ENCODE measurements around the gene C16orf86. TPM values are rescaled to one million over a fixed set of nuclear protein-coding genes. Genes with fewer than 3 reads are reported as not detected.

C16orf86 gene
- total RNA-seq, 4 donors from 2014 or later: 5.1 to 8.5 (median 7.3) TPM

DNA sequence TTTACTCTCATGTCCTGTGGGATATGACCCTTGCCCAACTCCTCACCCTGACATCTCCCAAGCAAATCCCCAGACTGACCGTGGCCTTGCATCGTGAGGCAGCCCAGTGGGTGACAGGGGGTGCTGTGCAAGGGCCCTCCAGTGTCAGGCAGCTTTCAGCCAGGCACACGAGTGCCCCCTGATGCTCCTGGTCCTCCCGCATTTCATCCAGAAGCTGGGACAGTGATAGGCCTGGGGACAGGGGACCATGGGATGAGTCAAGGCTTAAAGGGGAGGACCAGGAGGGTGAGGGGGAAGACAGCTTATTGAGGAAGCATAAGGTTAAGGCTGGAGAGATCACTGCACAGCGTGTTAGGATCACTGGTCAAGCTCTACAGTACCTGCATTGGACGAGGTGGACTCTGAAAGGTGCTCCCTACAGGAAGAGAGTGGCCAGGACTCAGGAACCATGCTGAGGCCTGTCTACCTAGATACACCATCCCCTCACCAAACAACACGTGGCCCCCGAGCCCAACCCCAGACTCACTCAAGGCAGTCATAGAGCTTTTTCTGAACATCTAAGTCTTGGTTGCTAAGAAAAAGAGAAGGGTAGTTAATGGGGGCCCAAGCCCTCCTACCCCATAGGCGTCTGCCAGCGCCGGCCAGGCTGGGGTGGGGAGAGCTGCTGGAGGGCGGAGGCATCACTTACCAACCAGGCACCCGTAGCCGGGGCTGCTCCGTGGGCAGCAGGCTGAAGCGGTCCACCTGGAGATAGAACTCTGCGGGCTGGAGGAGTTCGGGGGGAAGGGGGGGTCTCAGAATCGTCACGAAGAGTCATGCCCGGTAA, 7.6 kb upstream of the C16orf86 start:
- peak overlapping the region; percentile 66 to 83 (median 76) for H3K4me3 ChIP-seq
- intact Hi-C loops (cut with DNase I; ENCODE audit: low total_unique reads) (no loop called here), in situ Hi-C loops (cut with MboI; ENCODE audit: low sequenced_read_pairs in 4 of 4) (loop anchor here in 1 of 4 donors (10.0 kb wide), 1 partner anchor 134 kb away; the partner anchor contains the start of gene RIPOR1)
- H3K4me1 ChIP-seq: peaks cover 18% of the 10 kb centered on the region in 2 donors
- TF ChIP-seq, protein P1, sequence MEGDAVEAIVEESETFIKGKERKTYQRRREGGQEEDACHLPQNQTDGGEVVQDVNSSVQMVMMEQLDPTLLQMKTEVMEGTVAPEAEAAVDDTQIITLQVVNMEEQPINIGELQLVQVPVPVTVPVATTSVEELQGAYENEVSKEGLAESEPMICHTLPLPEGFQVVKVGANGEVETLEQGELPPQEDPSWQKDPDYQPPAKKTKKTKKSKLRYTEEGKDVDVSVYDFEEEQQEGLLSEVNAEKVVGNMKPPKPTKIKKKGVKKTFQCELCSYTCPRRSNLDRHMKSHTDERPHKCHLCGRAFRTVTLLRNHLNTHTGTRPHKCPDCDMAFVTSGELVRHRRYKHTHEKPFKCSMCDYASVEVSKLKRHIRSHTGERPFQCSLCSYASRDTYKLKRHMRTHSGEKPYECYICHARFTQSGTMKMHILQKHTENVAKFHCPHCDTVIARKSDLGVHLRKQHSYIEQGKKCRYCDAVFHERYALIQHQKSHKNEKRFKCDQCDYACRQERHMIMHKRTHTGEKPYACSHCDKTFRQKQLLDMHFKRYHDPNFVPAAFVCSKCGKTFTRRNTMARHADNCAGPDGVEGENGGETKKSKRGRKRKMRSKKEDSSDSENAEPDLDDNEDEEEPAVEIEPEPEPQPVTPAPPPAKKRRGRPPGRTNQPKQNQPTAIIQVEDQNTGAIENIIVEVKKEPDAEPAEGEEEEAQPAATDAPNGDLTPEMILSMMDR (IDR thresholded peaks at IDR 0.05 in 4 of 5, conservative IDR thresholded peaks at IDR 0.05 in 1 of 5): no peak
- TF ChIP-seq POLR2A (IDR thresholded peaks at IDR 0.05): no peak
- no peaks in the 10 kb centered on the region for H3K9me3 ChIP-seq
- peaks cover 0 to 12% of the 10 kb centered on the region in 2 donors for H3K36me3 ChIP-seq
- peak overlapping the region in 1 of 4 donors; percentile 97 for H3K27ac ChIP-seq
- DNase-seq (no peak), ATAC-seq (no peak)
- peaks cover 7 to 10% (median 10%) of the 10 kb centered on the region in 3 donors for H3K27me3 ChIP-seq

DNA sequence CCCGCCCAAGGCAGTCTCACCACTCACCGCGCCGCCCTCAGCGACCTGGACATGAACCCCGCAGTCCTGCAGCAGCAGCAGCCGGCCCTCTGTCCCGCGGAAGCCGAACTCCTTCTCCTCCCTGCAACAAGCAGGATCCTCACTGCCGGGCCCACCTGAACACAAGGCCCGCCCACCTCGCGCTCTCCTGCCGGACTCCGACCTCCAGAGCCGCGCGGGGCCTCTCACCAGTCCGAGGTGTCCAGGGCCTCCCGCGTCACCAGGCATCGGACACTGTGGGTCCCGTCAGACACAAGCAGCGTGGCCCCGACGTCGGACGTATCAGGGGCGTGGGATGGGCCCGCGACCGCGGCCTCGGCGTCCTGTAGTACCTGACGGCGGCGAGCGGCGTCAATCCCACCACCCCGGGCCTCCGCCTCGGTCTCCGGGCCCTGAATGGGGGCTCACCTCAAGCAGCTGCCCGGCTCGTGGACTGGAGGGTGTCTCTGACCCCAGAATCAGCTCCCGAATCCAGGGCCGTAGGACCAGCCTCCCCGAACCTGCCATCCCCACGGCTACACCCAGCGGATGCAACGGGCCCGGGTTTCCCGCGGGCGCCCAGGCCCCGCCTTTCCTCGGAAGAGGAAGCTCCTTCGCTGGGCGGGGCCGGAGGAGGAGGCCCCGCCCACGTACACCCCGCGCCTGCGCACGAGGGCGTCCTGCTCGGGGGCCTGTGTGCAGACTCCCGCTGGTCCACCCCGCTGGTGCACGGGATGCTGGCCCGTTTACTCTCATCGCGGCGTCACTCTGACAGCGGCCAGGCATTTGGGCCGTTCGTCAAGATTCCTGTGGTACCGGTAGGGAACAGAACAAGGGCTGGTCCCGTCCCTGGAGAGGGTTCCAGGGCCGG, 6.7 kb upstream of the C16orf86 start, which contains the start of gene ACD:
Gene ACD, minus strand, starts transcription at position 586 of the 889 bp plus-strand sequence. Its CDS starts 40 bp downstream, at position 546.
- DNase-seq: peak; percentile 73 to 88
- H3K27ac ChIP-seq: peak within 1 kb of the TSS; percentile 91 to 97 (median 94)
- peak within 1 kb of the TSS; percentile 66 to 83 (median 76) for H3K4me3 ChIP-seq
- intact Hi-C loops (cut with DNase I; ENCODE audit: low total_unique reads) (loop anchor here (1.0 kb wide), 1 partner anchor 98 kb away; the partner anchor contains the start of gene CTCF), in situ Hi-C loops (cut with MboI; ENCODE audit: low sequenced_read_pairs in 4 of 4) (loop anchor here in 3 of 4 donors (10.0 kb wide), 2 partner anchors 105 to 135 kb away; partner anchors contain the start of gene RIPOR1 (in 2 of the 3))
- ATAC-seq: peak; percentile 88 to 90
- H3K36me3 ChIP-seq: peaks cover 0 to 12% of the 10 kb centered on the region in 2 donors
- H3K27me3 ChIP-seq: peaks cover 0 to 2% (median 1%) of the 10 kb centered on the region in 3 donors
- no peaks in the 10 kb centered on the region for H3K9me3 ChIP-seq
- TF ChIP-seq, protein P1 (IDR thresholded peaks at IDR 0.05 in 4 of 5, conservative IDR thresholded peaks at IDR 0.05 in 1 of 5): no peak
- TF ChIP-seq POLR2A (IDR thresholded peaks at IDR 0.05): peak; percentile 75 to 83
- H3K4me1 ChIP-seq: peaks cover 18% of the 10 kb centered on the region in 2 donors

DNA sequence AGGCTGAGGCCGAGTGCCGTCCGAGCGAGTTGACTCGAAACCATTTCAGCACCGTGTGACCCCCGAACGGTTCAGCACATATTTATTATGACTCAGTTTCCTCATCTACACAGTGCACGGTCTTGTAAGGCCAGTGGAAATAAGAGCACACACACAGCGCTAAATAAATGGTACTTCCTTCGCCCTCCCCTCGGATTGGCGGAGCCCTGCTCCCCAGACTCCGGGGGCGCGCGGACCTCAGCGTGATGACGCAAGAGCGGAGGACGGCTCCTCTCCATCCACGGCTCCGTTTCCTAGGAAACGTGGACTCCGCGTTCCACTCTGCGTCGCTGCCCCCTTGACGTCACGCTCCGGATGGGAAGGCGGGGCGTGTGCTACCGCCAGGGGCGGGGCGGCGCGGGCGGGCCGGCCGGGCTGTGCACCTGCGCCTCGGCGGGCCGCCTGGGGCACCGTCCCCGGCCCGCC, 6.0 kb upstream of the C16orf86 start, which contains the start of gene PARD6A:
Gene PARD6A, plus strand, starts transcription at position 397 of the 465 bp plus-strand sequence. CDS start 79 bp downstream, outside the sequence.
- Histone ChIP-seq H3K27ac (peak within 1 kb of the TSS; percentile 91 to 97 (median 94)), H3K9me3 (no peaks in the 10 kb centered on the region), H3K4me3 (peak within 1 kb of the TSS; percentile 66 to 83 (median 76)), H3K4me1 (peaks cover 19% of the 10 kb centered on the region in 2 donors), H3K27me3 (no peaks in the 10 kb centered on the region), H3K36me3 (peaks cover 0 to 12% of the 10 kb centered on the region in 2 donors)
- intact Hi-C loops (cut with DNase I; ENCODE audit: low total_unique reads) (loop anchor here (1.0 kb wide), 1 partner anchor 98 kb away; the partner anchor contains the start of gene CTCF), in situ Hi-C loops (cut with MboI; ENCODE audit: low sequenced_read_pairs in 4 of 4) (loop anchor here in 2 of 4 donors (10.0 kb wide), 2 partner anchors 106 to 136 kb away; partner anchors contain the start of gene RIPOR1 (in 1 of the 2))
- ATAC-seq (peak; percentile 83 to 88), DNase-seq (peak; percentile 88 to 90)
- TF ChIP-seq, protein P1 (IDR thresholded peaks at IDR 0.05 in 4 of 5, conservative IDR thresholded peaks at IDR 0.05 in 1 of 5): peak in 3 of 5 experiments; percentile 15 to 23 (median 20)
- peak in 1 of 2 donors; percentile 61 for TF ChIP-seq POLR2A (IDR thresholded peaks at IDR 0.05)
